CD4-positive, alpha-beta T cell treated with Interleukin-10 for 1 hour (primary cell): ENCODE data around the gene TSPAN8.
"Not testable (repeated sequence)": the region's sequence is repeated elsewhere in the genome, so short reads cannot be mapped to it uniquely, and the experiment has no call there.

Experiments
- DNase-seq: peaks from one replicate; pipeline ENCODE4 v3.0.0-alpha.2; 2020

Gene TSPAN8

DNA sequence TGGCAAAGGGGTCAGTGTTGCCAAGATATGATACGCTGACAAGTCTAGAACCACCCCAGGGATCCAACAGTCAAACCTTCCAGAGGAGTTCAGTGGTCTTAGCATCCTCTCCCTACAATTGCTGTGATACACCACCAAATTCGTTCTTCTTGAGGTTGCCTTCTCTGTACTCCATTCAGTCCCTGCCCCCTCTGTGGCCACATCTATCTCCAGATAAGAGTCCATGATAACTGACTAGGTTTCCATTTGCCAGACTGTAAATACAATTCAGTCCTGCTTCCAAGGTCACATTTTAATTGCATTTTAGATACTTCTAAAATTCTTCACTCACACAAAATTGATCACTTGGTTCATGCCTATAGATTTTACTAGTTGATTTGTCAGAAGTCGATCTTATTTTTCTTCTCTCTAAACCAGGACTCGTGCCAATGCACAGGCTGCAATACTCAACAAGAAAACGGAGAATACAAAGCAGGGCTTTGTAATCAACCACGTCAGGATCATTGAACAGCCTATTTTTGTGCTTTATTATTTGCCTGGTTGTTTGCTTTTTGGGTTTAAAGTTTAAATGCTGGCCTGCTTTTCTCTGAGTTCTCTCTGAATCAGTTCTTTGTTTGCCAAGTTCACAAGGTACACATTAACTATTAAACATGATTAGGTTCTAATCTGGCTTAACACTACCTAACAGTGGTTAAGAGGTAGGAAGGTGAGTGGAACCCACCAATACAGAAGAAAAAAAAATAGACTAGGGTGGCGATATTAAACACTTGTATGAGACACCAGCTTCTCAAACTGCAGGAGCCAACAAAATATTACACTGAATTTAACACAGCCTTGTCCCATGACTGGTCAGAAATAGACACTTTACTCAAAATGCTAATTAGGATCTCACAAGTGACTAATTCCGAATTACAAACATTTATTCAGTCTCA lies 5.3 kb upstream of the TSPAN8 start:
- no peak for DNase-seq

DNA sequence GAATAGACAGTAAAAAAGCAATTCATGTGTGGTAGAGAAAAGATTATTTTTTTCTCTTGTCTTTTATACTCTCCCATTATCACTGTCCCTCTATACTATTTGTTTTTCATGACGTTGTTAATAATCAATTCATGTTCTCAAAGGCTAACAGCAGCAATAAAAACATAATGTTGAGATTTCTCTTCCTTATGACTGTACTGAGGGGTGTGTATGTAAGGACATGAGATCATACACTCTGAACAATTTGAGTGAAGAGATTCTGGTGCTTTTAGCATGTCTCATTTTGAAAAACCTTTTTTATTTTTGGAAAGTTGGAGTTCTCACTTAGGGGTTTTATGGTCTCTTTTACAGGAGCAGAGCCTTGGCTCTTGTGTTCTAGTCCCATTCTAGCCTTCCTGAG lies 3.8 kb upstream of the TSPAN8 start:
- DNase-seq = no peak

DNA sequence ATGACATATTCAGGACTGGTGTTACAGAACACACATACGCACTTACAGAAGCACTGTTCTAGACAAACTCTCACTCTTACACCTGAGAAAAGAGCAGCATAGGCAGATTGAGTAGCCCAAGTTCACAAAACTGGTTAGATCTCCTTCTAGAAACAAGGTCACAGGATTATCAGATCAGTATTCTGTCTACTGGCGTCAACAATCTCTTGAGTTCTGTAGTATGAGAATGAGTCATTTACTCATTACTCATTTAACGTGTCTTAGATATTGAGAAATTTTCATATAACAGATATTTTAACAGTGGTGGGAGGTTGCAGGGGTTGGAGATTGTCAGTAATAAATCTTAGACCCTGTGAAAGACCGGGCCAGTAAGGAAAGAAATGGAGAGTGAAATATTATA lies 2.8 kb upstream of the TSPAN8 start:
- no peak for DNase-seq

DNA sequence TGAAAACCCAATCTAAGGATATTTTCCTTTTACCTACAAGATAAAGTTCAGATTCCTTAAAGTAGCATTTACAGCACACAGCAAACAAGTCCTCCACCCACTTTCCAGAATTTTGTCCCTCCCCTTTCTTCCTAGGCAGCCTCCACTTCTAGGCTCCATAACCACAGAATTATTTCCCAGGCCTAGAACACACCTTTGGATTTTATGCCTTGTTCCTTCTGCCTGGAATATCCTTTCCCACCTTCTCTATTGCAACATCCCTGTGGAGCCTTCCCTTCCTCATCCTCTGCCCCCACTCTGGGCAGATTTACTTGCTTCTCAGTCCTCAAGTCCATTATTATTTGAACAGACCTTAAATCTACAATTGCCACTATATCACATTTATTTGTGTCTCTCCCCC lies 2.1 kb upstream of the TSPAN8 start:
- no peak for DNase-seq

DNA sequence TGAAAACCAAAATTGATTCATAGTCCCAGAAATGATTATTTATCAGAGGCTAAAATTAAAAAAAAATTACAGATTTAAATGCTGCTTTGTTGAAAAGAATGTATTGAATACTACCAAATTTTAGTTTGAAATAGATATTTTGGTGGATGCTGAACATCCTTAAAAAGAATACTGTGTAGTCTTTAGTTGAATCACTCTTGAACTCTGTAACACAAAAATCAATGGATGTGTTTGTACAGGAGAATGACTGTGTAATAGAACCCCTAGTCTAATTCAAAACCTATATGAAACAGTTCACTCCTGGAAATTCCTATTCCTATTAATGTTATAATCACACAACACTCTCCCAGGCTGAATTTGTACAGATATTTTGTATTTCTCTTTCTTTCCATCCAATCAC lies 1.5 kb upstream of the TSPAN8 start:
- no peak for DNase-seq

DNA sequence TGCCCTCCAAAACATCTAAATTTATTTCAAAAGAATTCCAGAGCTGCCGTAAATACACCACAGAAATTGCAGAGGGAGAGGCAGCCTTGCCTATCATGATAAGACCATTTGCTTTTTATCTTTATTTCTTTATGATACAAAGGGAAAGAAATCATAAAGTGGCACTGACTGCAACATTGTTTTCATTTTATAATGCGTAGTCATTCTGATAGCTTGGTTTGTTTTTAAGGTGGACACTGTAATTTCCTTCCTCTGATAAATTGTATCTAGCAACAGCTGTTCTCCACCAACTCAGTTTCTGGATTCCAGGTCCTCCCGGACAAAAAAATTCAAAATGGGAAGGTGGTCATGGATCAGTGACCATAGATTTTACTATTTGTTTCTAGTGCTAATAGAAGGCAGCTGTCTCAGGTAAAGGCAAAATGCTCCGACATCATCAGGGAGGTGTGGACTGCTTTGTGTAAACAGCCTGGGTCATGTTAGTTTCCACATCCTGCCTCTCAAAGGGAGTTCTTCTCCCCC lies 623 bp upstream of the TSPAN8 start:
- DNase-seq = no peak

DNA sequence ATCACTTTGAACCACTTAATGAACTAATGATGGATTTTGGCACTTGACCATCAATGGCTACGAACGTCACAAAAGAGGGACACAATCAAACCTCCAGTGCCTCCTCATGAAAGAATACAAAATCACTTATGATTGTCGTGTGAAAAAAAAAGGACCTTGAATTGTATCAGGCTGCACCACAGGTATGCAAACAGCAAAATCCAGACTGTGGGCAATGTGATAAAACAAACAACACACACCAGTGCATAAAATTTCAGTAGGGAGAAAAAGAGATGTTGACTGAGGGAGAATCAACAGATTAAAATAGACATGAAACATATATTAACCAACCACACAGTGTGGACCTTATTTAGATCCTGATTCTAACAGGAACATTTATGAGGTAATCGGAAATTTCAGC lies 2.6 kb downstream of the TSPAN8 start:
- DNase-seq = no peak

DNA sequence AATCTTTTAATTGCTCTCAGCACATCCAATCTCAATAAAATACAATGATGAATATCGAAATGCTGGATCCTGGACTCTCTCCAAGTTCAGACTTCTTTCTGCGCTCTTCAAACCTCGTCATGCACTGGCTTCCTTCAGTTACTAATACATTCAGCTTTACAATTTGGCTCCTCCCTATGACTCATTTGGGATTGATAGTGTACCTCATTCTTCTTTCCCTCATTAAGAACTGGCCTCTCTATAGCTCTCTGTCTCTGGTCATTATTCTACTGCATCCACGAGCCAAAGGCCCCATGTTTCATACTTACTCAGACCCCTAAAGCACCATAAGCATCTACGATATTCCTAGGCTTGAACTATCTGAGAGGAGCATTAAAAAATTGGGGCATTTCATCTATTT lies 4.9 kb downstream of the TSPAN8 start:
- DNase-seq = no peak

DNA sequence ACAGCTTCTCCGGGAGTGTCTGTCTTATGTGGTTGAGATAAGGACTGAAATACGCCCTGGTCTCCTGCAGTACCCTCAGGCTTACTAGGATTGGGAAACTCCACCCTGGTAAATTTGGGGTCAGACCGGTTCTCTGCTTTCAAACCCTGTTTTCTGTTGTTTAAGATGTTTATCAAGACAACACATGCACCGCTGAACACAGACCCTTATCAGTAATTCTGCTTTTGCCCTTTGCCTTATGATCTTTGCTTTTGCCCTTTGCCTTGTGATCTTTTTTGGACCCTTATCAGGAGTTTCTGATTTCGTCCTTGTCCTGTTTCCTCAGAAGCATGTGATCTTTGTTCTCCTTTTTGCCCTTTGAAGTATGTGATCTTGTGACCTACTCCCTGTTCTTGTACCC lies 7.8 kb downstream of the TSPAN8 start:
- not testable (repeated sequence) for DNase-seq

DNA sequence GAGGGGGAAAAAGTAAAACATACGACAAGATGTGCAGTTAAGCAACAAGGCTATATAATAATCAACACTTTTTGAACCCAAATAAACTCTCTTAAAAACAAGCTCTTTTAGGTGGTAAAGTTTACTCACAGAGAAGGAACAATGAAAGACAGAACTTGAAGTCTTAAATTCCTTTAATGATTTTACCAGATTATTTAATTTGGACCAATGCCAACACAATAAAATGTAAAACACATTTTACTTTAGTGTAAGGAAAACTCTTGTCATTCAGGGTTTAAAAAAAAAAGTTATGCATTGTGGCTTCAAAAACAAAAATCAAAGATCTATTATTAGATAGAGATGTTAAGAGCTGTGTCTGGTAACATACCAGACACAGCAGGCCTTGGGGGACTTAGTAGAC lies 13.1 kb downstream of the TSPAN8 start:
- DNase-seq = no peak

DNA sequence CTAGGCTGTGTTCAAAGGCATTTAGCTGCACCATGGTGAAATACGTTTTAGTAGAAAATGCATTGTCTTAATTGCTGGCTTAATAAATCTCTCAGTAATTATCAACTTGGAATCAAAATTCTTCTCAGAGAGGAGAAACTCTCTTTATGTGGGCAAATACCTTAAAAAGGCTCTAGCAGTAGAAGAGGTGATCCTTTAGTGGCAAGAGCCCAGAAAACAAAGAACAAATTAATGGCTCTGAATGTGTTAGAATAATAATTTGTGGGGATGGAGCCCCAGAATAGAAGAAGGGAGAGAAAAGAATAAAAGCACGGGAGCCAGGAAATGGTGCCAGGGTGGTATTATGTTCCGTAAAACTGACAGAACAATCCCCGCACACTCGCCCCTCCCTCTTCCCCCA lies 14.8 kb downstream of the TSPAN8 start:
- no peak for DNase-seq

DNA sequence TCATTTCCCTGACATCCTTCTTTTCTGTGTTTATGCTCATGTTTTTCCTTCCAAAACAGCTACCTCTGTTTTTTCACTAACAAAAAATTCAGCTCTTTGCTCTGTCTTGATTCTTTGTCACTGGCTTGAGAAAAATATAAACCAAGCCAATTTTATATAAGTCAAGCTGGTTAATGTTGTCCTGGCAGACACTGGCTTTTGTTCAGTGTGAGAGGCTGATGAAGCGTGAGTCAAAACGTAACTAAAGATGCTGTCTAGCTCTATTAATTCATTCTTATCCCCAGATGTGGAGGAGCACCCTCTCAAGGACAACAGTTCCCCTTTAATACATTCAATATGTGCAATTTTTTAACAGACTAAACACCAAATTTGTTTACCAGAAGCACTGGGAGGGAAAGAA lies 15.8 kb downstream of the TSPAN8 start:
- no peak for DNase-seq

DNA sequence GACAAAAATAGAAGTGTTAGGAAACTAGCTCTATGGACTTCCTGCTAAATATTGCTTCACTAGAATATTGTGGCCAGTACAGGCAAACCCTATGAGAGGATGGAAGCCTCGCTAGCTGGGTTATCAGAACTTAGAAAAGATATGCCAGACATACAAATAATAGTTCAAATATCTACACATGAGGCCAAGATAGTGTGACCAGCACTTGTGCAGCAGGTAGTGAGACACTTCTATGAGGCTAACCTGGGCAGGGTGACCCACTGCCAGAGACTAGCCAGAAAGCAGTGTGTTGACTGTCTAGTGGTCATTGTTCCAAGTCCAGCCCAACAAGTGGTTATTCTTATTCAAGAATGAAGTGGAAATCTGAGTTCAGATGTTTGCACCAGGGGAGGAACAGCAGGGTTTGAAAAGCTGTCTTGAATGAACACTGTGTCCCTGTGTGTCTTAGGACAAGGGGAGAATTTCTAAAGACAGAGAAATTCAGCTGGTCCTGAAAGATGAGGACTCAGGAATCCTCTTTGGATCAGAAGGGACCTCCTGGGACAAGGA lies 16.3 kb downstream of the TSPAN8 start:
- DNase-seq = no peak

DNA sequence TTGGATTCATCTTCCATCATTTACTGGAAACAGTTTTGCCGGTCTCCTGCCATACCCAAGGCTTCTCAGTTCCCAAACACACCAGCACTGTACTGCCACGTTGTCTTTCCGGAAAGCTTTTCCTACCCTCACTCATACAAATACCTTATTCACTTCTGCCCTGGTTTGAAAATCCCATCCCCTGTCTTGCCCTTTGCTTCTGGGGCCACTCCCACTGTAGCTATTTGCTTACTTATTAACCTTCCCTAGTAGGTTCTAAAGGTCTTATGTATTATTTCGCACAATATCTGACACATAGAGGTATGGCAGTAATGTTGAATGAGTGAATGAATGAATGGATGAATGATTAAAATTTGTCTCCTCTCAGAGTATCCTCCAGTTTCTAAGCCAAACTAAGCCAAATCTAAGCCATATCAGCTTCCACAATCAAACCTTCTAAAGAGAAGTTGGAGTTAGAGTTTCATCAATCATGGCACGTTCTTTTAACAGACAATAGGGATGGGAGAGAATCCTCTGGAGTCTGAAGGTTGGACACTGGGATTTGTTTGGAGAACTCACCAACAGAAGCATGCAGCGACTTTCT lies 18.6 kb downstream of the TSPAN8 start:
- no peak for DNase-seq

DNA sequence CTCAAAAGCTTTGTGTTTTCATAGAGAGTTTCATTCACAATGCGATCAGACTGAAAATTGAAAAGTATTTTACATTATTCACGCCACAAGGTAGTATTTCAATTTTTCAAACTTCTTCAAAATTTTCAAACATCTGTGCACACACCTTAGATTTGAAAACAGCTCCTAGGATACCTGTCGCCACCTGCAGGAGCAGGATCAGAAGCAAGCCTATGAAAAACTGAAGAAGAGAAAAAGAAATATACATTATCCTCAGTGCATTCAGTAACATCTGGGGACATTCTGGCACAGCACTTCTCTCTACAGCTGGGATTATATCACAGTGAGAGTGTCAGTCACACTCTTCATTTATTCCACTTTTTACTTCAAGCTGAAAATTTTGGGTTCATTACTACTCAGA lies 19.8 kb downstream of the TSPAN8 start:
- DNase-seq = no peak

DNA sequence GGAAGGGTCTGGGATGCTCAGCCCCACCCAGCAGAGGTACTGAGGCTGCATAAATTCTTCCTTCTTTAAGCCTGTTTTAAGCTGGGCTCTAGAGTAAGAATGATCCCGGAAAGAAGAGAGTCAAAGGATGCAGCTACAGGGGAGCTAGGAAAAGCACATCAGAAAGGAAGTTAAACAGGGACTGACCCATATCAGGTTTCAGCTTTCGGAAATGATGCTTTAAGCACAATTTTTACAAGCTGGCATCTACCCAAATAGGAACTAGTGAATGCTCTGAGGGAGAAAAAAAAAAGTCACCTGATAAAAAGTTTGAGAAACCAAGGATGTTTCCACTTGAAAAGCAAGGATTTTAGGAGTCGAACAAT lies 22.0 kb downstream of the TSPAN8 start:
- no peak for DNase-seq

DNA sequence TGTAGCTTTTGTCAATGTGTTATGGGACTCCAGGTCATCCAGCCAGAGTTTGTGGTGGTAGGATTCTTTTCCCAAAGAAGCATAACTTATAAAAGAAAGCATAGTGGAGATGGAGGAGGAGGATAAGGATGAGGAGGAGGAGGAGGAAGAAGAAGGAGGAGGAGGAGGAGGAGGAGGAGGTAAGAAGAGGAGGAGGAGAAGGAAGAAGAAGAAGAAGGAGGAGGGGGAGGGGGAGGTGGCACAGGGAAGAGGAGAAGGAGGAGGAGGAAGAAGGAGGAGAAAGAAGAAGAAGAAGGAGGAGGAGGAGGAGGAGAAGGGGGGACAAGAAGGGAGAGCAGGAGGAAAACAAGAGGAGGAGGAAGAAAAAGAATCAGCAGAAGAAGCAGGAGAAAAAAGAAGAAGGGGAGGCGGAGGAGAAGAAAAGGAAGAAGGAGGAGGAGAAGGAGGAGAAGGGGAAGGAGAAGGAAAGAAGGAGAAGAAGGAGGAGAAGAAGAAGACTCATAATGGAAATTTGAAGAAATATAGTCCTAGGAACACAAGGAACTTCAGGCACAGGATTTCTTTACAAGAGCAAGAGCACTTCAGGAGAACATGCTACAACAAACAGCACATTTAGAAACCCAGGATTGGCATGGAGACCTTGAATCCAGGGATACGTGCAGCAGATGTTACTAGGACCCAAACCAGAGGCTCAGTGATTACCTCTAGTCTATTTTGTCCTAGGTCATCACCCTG lies 22.6 kb downstream of the TSPAN8 start:
- no peak for DNase-seq

DNA sequence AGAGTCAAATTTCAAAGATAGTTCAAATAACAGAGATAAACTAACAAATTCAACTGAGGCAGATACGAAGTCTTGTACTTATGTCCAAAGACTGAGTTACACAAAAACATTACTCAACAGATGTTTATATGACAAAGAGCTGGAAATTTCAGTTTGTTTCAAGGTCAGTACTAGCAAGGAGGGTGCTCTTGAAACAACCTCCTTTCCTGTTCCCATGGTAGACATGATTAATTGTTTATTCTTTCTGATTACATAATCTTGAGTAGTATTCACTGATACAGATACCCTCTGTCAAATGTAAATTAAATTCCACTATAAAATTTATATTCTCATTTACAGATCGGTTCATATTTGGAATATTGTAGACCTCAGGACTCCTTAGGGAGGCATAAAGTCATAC lies 23.4 kb downstream of the TSPAN8 start:
- no peak for DNase-seq

DNA sequence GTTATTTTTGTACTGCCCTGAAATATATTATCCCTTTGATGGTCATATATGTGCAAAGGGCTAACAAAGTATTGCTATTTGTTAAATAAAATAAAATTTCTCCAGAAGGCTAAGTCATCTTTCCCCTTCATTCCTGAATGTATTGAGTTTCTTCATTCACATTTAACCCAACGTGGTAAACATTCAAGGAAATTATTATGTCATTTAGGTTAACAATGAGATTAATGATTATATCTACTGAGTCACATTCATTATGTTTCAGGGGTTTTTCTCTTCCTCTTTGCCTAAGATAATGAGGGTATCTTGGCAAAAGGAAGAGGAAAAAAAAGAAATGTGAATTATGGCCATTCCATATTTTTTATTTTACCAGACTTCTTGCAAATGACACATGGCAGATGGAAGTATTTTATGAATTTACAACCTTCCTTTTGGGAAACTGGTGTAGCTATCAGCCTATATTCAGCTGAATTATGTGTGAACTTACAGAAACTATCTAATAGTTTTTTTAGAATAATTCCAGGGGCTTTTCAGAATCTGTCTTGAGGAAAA lies 27.2 kb downstream of the TSPAN8 start:
- no peak for DNase-seq

DNA sequence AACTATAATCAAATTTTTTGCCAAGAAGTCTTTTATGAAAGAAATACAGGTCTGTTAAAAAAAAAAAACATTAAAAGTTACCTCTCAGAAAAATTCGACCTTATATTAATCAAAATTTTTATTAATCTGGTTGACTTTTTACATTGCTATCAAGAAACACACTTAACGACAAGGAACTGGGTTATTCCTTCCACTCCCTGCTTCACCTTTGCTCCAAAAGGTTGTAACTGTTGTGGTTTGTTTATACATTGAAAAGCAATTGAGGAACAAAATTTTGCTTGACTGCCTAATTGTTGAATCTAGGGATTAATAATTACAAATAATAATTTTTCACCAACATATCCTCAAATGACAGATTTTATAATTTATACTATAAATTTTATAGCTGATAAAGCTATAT lies 28.4 kb downstream of the TSPAN8 start:
- no peak for DNase-seq

DNA sequence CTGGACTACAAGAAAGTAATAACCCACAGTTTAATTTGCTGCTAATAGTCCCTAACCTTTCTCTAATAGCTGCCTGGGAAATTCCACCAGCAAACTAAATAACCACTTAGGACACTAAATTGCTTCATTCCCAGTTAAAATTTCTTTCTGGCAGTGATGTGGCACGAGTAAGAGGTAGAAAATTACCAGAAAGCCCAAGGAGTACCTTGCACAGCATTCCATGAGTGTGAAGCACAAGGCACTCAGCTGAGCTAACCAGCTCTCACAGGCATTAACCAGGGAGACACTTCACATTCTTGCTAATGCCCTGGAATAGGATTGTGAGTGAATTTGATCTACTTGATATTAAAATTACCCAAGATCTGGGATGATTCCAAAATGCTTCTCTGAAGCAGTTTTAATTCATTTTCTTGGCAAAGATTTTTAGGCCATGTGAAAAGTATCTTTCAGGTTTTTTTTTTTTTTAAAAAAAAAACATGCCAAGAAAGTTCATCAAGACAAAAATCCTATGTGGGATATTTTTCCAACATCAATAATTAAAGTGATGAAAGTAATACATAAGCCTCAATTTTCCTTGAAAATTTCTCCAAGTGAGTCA lies 29.5 kb downstream of the TSPAN8 start:
- DNase-seq = no peak

DNA sequence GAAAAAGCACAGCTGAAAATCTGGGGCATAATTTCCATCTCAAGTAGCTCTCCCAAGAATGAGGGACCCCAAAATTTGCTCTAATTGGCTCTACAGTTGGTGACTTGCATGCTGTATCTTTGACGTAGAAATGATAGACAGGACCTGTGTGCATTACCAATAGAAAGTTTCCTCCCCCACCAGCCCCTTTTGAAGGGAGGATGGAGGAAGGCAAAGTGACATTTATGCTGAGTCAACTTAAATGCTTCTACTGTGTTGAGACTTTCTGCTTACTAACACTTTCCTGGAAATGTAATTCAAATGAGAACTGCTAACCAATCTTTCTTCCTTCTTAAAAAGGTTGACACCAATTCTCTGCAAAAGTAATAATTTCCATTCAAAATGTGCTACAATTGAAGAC lies 31.9 kb downstream of the TSPAN8 start:
- DNase-seq = no peak

DNA sequence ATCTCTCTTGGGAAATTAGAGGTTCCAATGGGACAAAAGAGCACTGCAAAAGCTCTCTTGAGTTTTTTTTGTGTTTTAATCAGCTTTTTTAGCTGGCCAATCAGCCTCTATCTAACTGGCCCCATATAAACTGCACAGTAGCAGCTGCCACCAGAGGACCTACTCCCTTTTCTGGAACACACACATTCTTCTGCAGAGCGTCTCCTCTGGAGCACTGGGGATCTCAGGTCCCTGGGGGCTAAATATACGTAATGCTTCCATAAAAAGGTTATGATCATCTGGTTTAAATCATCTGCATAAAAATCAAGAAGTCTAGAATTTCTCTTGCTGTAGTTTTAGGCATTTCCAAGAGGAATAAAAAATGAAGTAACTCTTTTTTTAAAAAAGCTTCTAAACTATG lies 32.3 kb downstream of the TSPAN8 start:
- DNase-seq = no peak
